CD4-positive, alpha-beta T cell (primary cell): ENCODE data around the gene PLEKHA7. TPM values are rescaled to one million over a fixed set of nuclear protein-coding genes. Genes with fewer than 3 reads are reported as not detected.

Experiments used
- ATAC-seq: fragments of 200-7000 bp; cut with Tn5 transposase; one replicate; pipeline ENCODE4 v1.10.0; 2022; ENCODE audit warnings: mild to moderate bottlenecking; ENCODE audit not compliant: poor library complexity
- CTCF ChIA-PET: fragments of 350-600 bp; sonication (Branson Sonifier 250); formaldehyde crosslinking; loops from one replicate; lab custom pipeline; 2021; ENCODE audit warnings: antibody characterized with exemption, inconsistent platforms; lab: Charles Lee
- POLR2A ChIA-PET: fragments of 350-600 bp; sonication (Branson Sonifier 250); formaldehyde crosslinking; loops from one replicate; lab custom pipeline; 2021; ENCODE audit warnings: antibody characterized with exemption, inconsistent platforms; lab: Charles Lee
- DNase-seq, 14 experiments: peaks; one replicate each; pipeline ENCODE4 v3.0.0-alpha.2; 2013 to 2020; ENCODE audit warnings: mixed read lengths in 2 of 14
- H3K27ac ChIP-seq, 2 donors: one replicate each; pipeline versions ENCODE4 v1.5.1 to v1.7.0; 2013; ENCODE audit warnings: low read length in 2 of 2, low read depth in 1 of 2, mild to moderate bottlenecking in 1 of 2
- H3K27me3 ChIP-seq, 2 experiments: 1 replicate in 1 of 2; 2 replicates in 1 of 2; pipeline versions ENCODE4 v1.6.1 to v1.7.0; 2013; ENCODE audit warnings: low read length in 2 of 2, control low read depth in 1 of 2, mild to moderate bottlenecking in 1 of 2, moderate library complexity in 1 of 2; ENCODE audit not compliant: insufficient read depth in 2 of 2, control insufficient read depth in 1 of 2
- H3K36me3 ChIP-seq: one replicate; pipeline ENCODE4 v1.6.1; 2013; ENCODE audit warnings: low read length, control low read depth; ENCODE audit not compliant: insufficient read depth
- H3K4me1 ChIP-seq: one replicate; pipeline ENCODE4 v1.6.1; 2013; ENCODE audit warnings: low read length, control low read depth; ENCODE audit not compliant: insufficient read depth
- H3K4me3 ChIP-seq: one replicate; pipeline ENCODE4 v1.5.1; 2013; ENCODE audit warnings: mild to moderate bottlenecking, low read length, moderate library complexity
- H3K9me3 ChIP-seq, 2 experiments: 1 replicate in 1 of 2; 2 replicates in 1 of 2; pipeline versions ENCODE4 v1.6.1 to v1.7.0; 2013; ENCODE audit warnings: low read length in 2 of 2, mild to moderate bottlenecking in 2 of 2, control low read depth in 1 of 2, moderate library complexity in 1 of 2; ENCODE audit not compliant: control insufficient read depth in 1 of 2, insufficient read depth in 1 of 2
- H3K27ac Mint-ChIP-seq: one replicate; pipeline ENCODE4 v1.8.0; 2020; ENCODE audit warnings: mixed read lengths
- H3K27me3 Mint-ChIP-seq: one replicate; pipeline ENCODE4 v1.8.0; 2021; ENCODE audit warnings: mixed read lengths
- H3K36me3 Mint-ChIP-seq: one replicate; pipeline ENCODE4 v1.8.0; 2021; ENCODE audit warnings: low read depth, mixed read lengths
- H3K4me1 Mint-ChIP-seq: one replicate; pipeline ENCODE4 v1.8.0; 2021; ENCODE audit warnings: low read depth, mixed read lengths
- H3K4me3 Mint-ChIP-seq: one replicate; pipeline ENCODE4 v1.8.0; 2020; ENCODE audit warnings: mild to moderate bottlenecking, mixed read lengths
- H3K9me3 Mint-ChIP-seq: one replicate; pipeline ENCODE4 v1.8.0; 2020; ENCODE audit warnings: mixed read lengths
- intact Hi-C, 2 experiments: fragments of 100-400 bp; cut with DNase I in 1 of 2; cut with micrococcal nuclease in 1 of 2; formaldehyde crosslinking; loops; one replicate each; pipeline versions ENCODE4 v1.15.1 to v1.9.0; 2023 to 2025; cut with DNase I, micrococcal nuclease
- total RNA-seq, 174 experiments: library from RNA in 2 of 174; stranded (reverse) in 2 of 174; gene quantifications; one replicate each; pipeline ENCODE4 v1.2.3 and lab custom pipeline; 2021 to 2026
- TF ChIP-seq, protein P1 (sequence below): fragments of 200-600 bp; IDR thresholded peaks from one replicate; pipeline ENCODE4 v1.8.0; 2022; ENCODE audit warnings: antibody characterized with exemption, mild to moderate bottlenecking

PLEKHA7 gene
- total RNA-seq, 2 experiments from 2014 or later: 4.5 to 4.8 TPM

- intact Hi-C loops: no loop called here
- TF ChIP-seq, protein P1, sequence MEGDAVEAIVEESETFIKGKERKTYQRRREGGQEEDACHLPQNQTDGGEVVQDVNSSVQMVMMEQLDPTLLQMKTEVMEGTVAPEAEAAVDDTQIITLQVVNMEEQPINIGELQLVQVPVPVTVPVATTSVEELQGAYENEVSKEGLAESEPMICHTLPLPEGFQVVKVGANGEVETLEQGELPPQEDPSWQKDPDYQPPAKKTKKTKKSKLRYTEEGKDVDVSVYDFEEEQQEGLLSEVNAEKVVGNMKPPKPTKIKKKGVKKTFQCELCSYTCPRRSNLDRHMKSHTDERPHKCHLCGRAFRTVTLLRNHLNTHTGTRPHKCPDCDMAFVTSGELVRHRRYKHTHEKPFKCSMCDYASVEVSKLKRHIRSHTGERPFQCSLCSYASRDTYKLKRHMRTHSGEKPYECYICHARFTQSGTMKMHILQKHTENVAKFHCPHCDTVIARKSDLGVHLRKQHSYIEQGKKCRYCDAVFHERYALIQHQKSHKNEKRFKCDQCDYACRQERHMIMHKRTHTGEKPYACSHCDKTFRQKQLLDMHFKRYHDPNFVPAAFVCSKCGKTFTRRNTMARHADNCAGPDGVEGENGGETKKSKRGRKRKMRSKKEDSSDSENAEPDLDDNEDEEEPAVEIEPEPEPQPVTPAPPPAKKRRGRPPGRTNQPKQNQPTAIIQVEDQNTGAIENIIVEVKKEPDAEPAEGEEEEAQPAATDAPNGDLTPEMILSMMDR: no peak
- ChIA-PET POLR2A (interaction anchor here (0.7 kb wide), 1 partner anchor 217 kb away, joined by 3 read pairs; no protein-coding TSS in a partner anchor), CTCF (no interaction called here)
- Mint-ChIP-seq H3K27me3 (no peaks in the 10 kb centered on the region), H3K9me3 (no peaks in the 10 kb centered on the region), H3K36me3 (no peaks in the 10 kb centered on the region), H3K4me1 (peaks cover 19% of the 10 kb centered on the region), H3K4me3 (no peak overlapping the region), H3K27ac (no peak overlapping the region)
- no peak overlapping the region for H3K4me3 ChIP-seq
- H3K27ac ChIP-seq: no peak overlapping the region
- H3K4me1 ChIP-seq: peaks cover 21% of the 10 kb centered on the region
- H3K27me3 ChIP-seq: no peaks in the 10 kb centered on the region
- ATAC-seq: no peak
- DNase-seq: no peak
- no peaks in the 10 kb centered on the region for H3K9me3 ChIP-seq
- H3K36me3 ChIP-seq: no peaks in the 10 kb centered on the region
These were observed 31.4 kb downstream of the PLEKHA7 start for GRCh38 chr11:16982809-16983208.

DNA sequence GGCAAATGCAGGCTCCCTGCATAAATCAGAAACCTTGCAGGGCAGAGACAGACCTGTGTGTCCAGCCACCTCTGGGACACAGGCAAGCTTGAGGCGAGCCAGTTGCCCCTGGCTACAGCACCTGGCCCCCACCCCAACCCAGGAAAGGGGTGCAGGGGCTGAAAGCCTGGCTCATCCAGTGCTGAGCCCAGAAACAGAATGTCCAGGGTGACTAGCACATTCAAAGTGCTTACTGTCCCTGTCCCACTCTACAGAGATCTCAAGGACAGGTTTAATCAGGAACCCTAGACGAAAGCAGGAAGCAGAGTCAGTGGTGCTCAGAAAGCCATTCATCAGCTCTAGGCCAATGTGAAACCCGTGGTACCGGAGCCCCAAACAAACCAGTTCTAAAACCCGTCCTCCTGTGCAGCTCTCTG, 31.9 kb downstream of the PLEKHA7 start:
- POLR2A ChIA-PET: interaction anchor here (0.7 kb wide), 1 partner anchor 216 kb away, joined by 3 read pairs; no protein-coding TSS in a partner anchor
- H3K27me3 ChIP-seq: no peaks in the 10 kb centered on the region
- no peak overlapping the region for H3K27ac Mint-ChIP-seq
- no peak overlapping the region for H3K4me3 ChIP-seq
- CTCF ChIA-PET: no interaction called here
- no peaks in the 10 kb centered on the region for H3K9me3 ChIP-seq
- no peaks in the 10 kb centered on the region for H3K36me3 Mint-ChIP-seq
- no peak overlapping the region for H3K27ac ChIP-seq
- H3K9me3 Mint-ChIP-seq: no peaks in the 10 kb centered on the region
- DNase-seq (no peak), ATAC-seq (no peak)
- intact Hi-C loops: no loop called here
- peaks cover 17% of the 10 kb centered on the region for H3K4me1 ChIP-seq
- no peak overlapping the region for H3K4me3 Mint-ChIP-seq
- H3K36me3 ChIP-seq: no peaks in the 10 kb centered on the region
- TF ChIP-seq, protein P1: no peak
- H3K4me1 Mint-ChIP-seq: peaks cover 14% of the 10 kb centered on the region
- H3K27me3 Mint-ChIP-seq: no peaks in the 10 kb centered on the region

DNA sequence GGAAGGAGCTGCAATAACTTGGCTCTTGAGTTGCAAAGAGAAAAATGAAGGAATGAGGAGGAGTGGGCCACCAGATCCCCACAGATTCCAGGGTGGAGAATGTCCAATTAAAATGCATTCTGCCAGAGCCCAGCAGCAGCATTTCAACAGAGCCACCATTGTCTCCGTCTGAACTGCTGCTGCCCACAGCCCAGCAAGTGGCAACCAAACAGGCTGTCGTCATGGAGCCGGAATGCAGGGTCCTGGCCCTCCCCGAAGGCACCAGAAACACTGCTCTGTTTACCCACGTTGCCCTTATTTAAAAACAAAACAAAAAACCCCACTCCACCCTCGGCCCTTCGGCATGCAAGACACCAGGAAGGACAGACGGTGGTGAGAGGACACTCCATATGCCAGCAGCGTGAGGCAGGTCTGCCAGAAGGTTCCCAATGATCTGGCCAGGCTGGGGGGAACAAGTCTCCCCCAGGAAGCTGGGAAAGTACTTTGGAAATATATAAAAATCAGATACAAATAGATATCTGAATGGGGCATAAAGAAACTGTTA, 32.5 kb downstream of the PLEKHA7 start:
- Histone ChIP-seq H3K4me3 (no peak overlapping the region), H3K27me3 (no peaks in the 10 kb centered on the region), H3K4me1 (peaks cover 12% of the 10 kb centered on the region), H3K9me3 (no peaks in the 10 kb centered on the region), H3K36me3 (no peaks in the 10 kb centered on the region), H3K27ac (no peak overlapping the region)
- H3K27ac Mint-ChIP-seq: no peak overlapping the region
- CTCF ChIA-PET: no interaction called here
- TF ChIP-seq, protein P1: no peak
- no peak for DNase-seq
- H3K4me1 Mint-ChIP-seq: peaks cover 12% of the 10 kb centered on the region
- intact Hi-C loops: no loop called here
- POLR2A ChIA-PET: no interaction called here
- H3K4me3 Mint-ChIP-seq: no peak overlapping the region
- no peaks in the 10 kb centered on the region for H3K36me3 Mint-ChIP-seq
- H3K9me3 Mint-ChIP-seq: no peaks in the 10 kb centered on the region
- no peaks in the 10 kb centered on the region for H3K27me3 Mint-ChIP-seq
- ATAC-seq: no peak
